Nephron progenitor cell (in vitro differentiated cells): ENCODE data around the gene COG7.
"Not testable (repeated sequence)": the region's sequence is repeated elsewhere in the genome, so short reads cannot be mapped to it uniquely, and the experiment has no call there.

Experiments used
- DNase-seq: peaks from one replicate; pipeline ENCODE4 v3.0.0; 2021
- H3K27ac Mint-ChIP-seq: 2 replicates; pipeline ENCODE4 v1.8.0; 2021; ENCODE audit warnings: mild to moderate bottlenecking, moderate library complexity, mixed read lengths
- H3K27me3 Mint-ChIP-seq: 2 replicates; pipeline ENCODE4 v1.8.0; 2021; ENCODE audit warnings: mild to moderate bottlenecking, low read depth, mixed read lengths; ENCODE audit not compliant: poor library complexity
- H3K36me3 Mint-ChIP-seq: 2 replicates; pipeline ENCODE4 v1.8.0; 2021; ENCODE audit warnings: low read depth, mixed read lengths
- H3K4me1 Mint-ChIP-seq: 2 replicates; pipeline ENCODE4 v1.8.0; 2021; ENCODE audit warnings: mixed read lengths
- H3K4me3 Mint-ChIP-seq: 2 replicates; pipeline ENCODE4 v1.8.0; 2021; ENCODE audit warnings: mild to moderate bottlenecking, moderate library complexity, mixed read lengths
- H3K9me3 Mint-ChIP-seq: 2 replicates; pipeline ENCODE4 v1.8.0; 2021; ENCODE audit warnings: mild to moderate bottlenecking, moderate library complexity, mixed read lengths
- CTCF ChIP-seq: fragments of 200-600 bp; sonication (generic); IDR thresholded peaks from 2 replicates; pipeline ENCODE4 v1.5.0; 2021; ENCODE audit warnings: antibody characterized with exemption

Gene COG7

DNA sequence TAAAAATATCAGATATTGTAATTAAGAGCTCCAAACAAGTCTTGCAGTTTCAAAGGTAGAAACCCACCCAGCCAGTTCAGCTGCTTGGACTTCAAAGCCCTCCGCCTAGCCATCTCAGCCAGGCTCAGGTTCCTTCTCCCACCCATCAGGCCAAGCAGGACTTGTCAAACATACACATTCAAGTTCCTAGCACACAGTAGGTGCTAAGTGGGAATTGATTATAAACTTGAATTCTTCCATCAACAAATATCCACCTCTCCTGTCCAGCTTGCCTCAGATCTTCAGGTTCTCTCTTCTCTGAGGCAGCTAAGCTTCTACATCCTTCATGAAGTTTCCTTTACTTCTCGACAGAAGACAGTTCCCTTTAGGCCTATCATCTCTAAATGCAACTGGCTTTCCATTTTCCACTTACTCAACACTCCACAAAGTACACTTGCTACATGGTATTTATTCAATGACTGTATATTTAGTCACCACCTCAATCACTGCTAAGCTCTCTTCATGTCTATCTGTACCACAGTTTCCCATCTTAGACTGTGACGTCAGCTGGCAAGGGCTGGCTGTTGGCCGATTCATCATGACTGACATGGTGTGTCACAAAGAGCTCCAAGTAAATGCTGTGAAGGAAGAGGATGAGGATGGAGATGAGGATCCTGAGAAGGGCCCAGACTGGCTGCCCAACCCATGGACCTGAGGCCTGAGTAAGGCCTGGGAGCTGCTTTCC lies 13.3 kb upstream of the COG7 start:
- no peak for DNase-seq
- Mint-ChIP-seq H3K4me1 (peaks cover 9% of the 10 kb centered on the region), H3K36me3 (peaks cover 55% of the 10 kb centered on the region), H3K27me3 (no peaks in the 10 kb centered on the region), H3K27ac (peak overlapping the region; percentile 52), H3K4me3 (no peak overlapping the region), H3K9me3 (no peaks in the 10 kb centered on the region)
- TF ChIP-seq CTCF = no peak

DNA sequence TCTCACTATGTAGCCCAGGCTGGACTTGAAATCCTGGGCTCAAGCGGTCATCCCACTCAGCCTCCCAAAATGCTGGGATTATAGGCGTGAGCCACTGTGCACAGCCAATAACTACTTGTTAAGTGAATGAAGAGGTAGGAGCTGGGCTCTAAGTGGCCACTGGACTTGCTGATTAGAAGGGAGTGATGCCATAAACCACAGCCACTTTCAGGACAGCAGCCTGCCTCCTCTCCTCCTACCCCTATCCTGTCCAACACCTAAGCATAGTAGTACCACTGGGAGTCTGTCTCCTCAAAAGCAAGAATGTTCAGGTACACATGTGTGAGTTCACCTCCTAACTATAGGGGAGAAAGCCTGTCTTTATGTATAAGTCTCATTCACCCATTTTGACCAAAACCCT lies 12.2 kb upstream of the COG7 start:
- no peaks in the 10 kb centered on the region for H3K27me3 Mint-ChIP-seq
- H3K4me1 Mint-ChIP-seq = peaks cover 9% of the 10 kb centered on the region
- H3K4me3 Mint-ChIP-seq = no peak overlapping the region
- no peaks in the 10 kb centered on the region for H3K9me3 Mint-ChIP-seq
- H3K36me3 Mint-ChIP-seq = peaks cover 48% of the 10 kb centered on the region
- peak overlapping the region; percentile 32 for H3K27ac Mint-ChIP-seq
- TF ChIP-seq CTCF = no peak
- DNase-seq = no peak

DNA sequence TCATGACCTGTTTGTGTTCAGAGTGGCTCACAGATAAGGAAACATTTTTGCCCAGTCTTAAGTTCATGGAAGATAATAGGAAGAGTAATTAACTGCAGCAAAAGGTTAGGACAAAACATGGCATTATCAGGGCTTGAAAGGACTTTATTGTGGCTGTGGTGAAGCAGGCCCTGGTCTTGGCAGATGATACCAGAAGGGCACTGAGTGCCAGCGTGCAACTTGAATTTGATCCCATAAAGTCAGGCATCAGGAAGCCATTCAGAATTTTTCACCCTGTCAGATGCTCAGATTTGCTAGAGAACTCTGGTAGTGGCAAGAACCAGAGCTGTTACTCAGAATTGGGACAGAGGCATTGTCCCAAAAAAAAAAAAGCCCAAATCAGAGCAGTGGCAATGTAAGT lies 11.2 kb upstream of the COG7 start:
- DNase-seq = no peak
- H3K4me1 Mint-ChIP-seq = peaks cover 9% of the 10 kb centered on the region
- H3K36me3 Mint-ChIP-seq = peaks cover 44% of the 10 kb centered on the region
- peak overlapping the region; percentile 88 for H3K27ac Mint-ChIP-seq
- no peaks in the 10 kb centered on the region for H3K9me3 Mint-ChIP-seq
- no peak overlapping the region for H3K4me3 Mint-ChIP-seq
- TF ChIP-seq CTCF = no peak
- no peaks in the 10 kb centered on the region for H3K27me3 Mint-ChIP-seq

DNA sequence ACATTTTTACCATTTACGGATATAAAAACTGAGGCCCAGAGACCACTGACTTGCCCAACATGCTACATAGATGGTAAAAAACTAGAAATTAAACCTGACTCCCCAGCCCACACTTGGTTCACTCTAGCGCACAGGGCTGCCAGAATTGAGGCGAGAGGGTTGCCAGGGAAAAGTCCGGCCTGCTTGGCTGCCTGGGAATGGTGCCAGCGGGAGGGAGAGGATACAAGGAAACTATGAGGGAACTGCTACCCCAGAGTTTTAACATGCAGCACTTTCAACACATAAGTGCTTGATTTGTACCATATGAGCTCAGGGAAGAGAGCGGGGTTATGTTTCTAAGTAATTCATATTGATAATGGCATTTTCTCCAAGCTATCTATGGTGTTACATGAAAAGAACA lies 10.0 kb upstream of the COG7 start:
- not testable (repeated sequence) for H3K4me3 Mint-ChIP-seq, H3K27ac Mint-ChIP-seq, H3K9me3 Mint-ChIP-seq, H3K4me1 Mint-ChIP-seq, H3K27me3 Mint-ChIP-seq, DNase-seq
- peaks cover 41% of the 10 kb centered on the region for H3K36me3 Mint-ChIP-seq

DNA sequence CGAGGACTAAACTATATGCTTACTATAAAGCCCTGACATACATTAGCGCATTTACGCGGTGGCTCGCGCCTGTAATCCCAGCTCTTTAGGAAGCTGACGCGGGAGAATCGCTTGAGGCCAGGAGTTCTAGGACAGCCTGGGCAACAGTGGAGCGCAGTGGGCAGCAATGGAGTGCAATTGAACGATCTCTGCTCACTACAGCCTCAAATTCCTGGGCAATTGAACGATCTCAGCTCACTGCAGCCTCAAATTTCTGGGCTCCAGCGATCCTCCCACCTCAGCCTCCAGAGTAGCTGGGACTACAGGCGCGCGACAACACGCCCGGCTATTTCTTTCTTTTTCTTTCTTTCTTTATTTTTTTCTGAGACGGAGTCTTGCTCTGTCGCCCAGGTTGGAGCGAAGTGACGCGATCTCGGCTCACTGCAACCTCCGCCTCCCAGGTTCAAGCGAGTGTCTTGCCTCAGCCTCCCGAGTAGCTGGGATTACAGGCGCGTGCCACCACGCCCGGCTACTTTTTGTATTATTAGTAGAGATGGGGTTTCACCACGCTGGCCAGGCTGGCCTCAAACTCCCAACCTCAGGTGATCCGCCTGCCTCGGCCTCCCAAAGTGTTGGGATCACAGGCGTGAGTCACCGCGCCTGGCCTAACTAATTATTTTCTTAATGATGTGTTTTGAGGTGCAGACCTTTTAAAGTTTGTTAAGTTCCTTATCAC lies 506 bp upstream of the COG7 start:
- DNase-seq = no peak
- Mint-ChIP-seq H3K27ac (peak overlapping the region; percentile 92), H3K9me3 (no peaks in the 10 kb centered on the region), H3K27me3 (no peaks in the 10 kb centered on the region), H3K36me3 (peaks cover 17% of the 10 kb centered on the region), H3K4me3 (peak overlapping the region; percentile 91), H3K4me1 (peaks cover 27% of the 10 kb centered on the region)
- TF ChIP-seq CTCF = no peak

- TF ChIP-seq CTCF = no peak
- Mint-ChIP-seq H3K9me3 (no peaks in the 10 kb centered on the region), H3K4me3 (peak overlapping the region; percentile 91), H3K27me3 (no peaks in the 10 kb centered on the region), H3K36me3 (peaks cover 23% of the 10 kb centered on the region), H3K4me1 (peaks cover 27% of the 10 kb centered on the region), H3K27ac (peak overlapping the region; percentile 17)
- DNase-seq = no peak
Measured at GRCh38 chr16:23452221-23452571, 793 bp downstream of the COG7 start.
